Loucy (cell line): ENCODE results near the gene ZBTB20.

Source experiments
- H2AFZ ChIP-seq: fragments of 200-600 bp; sonication (generic); 2 replicates; pipeline ENCODE4 v1.6.0; 2016; ENCODE audit warnings: antibody characterized with exemption, mild to moderate bottlenecking, low read length, moderate library complexity
- H3F3A ChIP-seq: fragments of 200-600 bp; 2 replicates; pipeline ENCODE4 v1.6.0; 2016; ENCODE audit warnings: antibody characterized with exemption, low read depth, mild to moderate bottlenecking
- H3K27me3 ChIP-seq: fragments of 200-600 bp; sonication (generic); 2 replicates; pipeline ENCODE4 v1.6.1; 2014; ENCODE audit warnings: low read length, mild to moderate bottlenecking; ENCODE audit not compliant: insufficient read depth, poor library complexity, severe bottlenecking
- H3K36me3 ChIP-seq: fragments of 200-600 bp; sonication (generic); 2 replicates; pipeline ENCODE4 v1.6.1; 2016; ENCODE audit warnings: low read length; ENCODE audit not compliant: insufficient read depth
- H3K4me1 ChIP-seq: fragments of 200-600 bp; sonication (generic); 2 replicates; pipeline ENCODE4 v1.5.1; 2014; ENCODE audit warnings: low read length, mild to moderate bottlenecking; ENCODE audit not compliant: insufficient read depth, poor library complexity, severe bottlenecking
- H3K4me2 ChIP-seq: fragments of 200-600 bp; sonication (generic); 2 replicates; pipeline ENCODE4 v1.6.0; 2014; ENCODE audit warnings: antibody characterized with exemption, low read length, low read depth, mild to moderate bottlenecking; ENCODE audit not compliant: poor library complexity, severe bottlenecking
- H3K4me3 ChIP-seq: fragments of 200-600 bp; sonication (generic); 2 replicates; pipeline ENCODE4 v1.5.1; 2014; ENCODE audit warnings: low read length, mild to moderate bottlenecking, mixed read lengths; ENCODE audit not compliant: poor library complexity, severe bottlenecking
- H3K79me2 ChIP-seq: fragments of 200-600 bp; sonication (generic); 2 replicates; pipeline ENCODE4 v1.6.1; 2014; ENCODE audit warnings: low read length; ENCODE audit not compliant: insufficient read depth
- H3K9ac ChIP-seq: fragments of 200-600 bp; sonication (generic); 2 replicates; pipeline ENCODE4 v1.6.0; 2014; ENCODE audit warnings: mild to moderate bottlenecking, low read depth, low read length, moderate library complexity; ENCODE audit not compliant: poor library complexity, severe bottlenecking
- H3K9me2 ChIP-seq: fragments of 200-600 bp; sonication (generic); replicated peaks from 2 replicates; pipeline ENCODE4 v1.6.1; 2016; ENCODE audit warnings: low read depth, low read length, mixed read lengths
- H3K9me3 ChIP-seq: fragments of 200-600 bp; sonication (generic); 2 replicates; pipeline ENCODE4 v1.6.1; 2014; ENCODE audit warnings: mild to moderate bottlenecking, antibody characterized with exemption, low read length, low read depth; ENCODE audit not compliant: insufficient read depth
- H4K20me1 ChIP-seq: fragments of 200-600 bp; sonication (generic); 2 replicates; pipeline ENCODE4 v1.6.0; 2014; ENCODE audit warnings: antibody characterized with exemption, low read length, mild to moderate bottlenecking; ENCODE audit not compliant: insufficient read depth, poor library complexity, severe bottlenecking
- CTCF ChIP-seq: fragments of 200-600 bp; sonication (generic); conservative IDR thresholded peaks from 2 replicates; pipeline ENCODE4 v1.5.1; 2014; ENCODE audit warnings: mild to moderate bottlenecking, antibody characterized with exemption, low read length
- EZH2phosphoT487 ChIP-seq: fragments of 200-600 bp; IDR thresholded peaks from 2 replicates; pipeline ENCODE4 v1.6.1; 2018; ENCODE audit warnings: antibody characterized with exemption, mild to moderate bottlenecking, moderate library complexity, borderline replicate concordance

Gene ZBTB20

DNA sequence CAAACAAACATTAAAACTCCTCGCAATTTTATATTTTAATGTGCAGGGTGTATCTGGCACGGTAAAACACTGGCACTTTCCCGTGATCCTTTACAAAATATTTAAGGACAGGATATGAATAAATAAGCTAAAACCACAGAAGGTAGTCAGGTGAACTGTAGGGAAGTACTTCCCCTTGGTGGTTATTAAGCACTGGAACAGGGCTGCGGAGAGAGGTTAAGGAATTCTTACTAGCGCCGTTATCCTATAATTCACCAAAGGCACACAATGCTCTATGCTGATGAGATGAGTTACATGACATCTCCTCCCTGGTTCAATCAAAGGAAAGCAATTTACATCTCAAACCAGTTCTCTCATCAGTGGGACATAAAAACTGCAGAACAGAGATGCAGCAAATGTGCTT lies 289.8 kb downstream of the ZBTB20 start:
- no peaks in the 10 kb centered on the region for H3K79me2 ChIP-seq
- H3K4me1 ChIP-seq: peaks cover 78% of the 10 kb centered on the region
- H3K9me2 ChIP-seq: no peaks in the 10 kb centered on the region
- H4K20me1 ChIP-seq: no peaks in the 10 kb centered on the region
- TF ChIP-seq EZH2phosphoT487 (no peak), CTCF (no peak)
- 0 out of 2 replicates have a peak overlapping the region, but pooled peaks have one; percentile 35 for H2AFZ ChIP-seq
- no peaks in the 10 kb centered on the region for H3F3A ChIP-seq
- no peaks in the 10 kb centered on the region for H3K27me3 ChIP-seq
- H3K9me3 ChIP-seq: no peaks in the 10 kb centered on the region
- H3K36me3 ChIP-seq: no peaks in the 10 kb centered on the region; the same call in 1 of the 2 replicates
- no peak overlapping the region for H3K4me3 ChIP-seq
- H3K9ac ChIP-seq: no peak overlapping the region
- peak overlapping the region; percentile 2 for H3K4me2 ChIP-seq

- Histone ChIP-seq H3K36me3 (no peaks in the 10 kb centered on the region; the same call in 1 of the 2 replicates), H2AFZ (0 out of 2 replicates have a peak overlapping the region, but pooled peaks have one; percentile 35), H4K20me1 (no peaks in the 10 kb centered on the region), H3K9ac (no peak overlapping the region), H3K4me3 (no peak overlapping the region), H3F3A (no peaks in the 10 kb centered on the region), H3K4me1 (peaks cover 74% of the 10 kb centered on the region), H3K4me2 (peak overlapping the region; percentile 2), H3K27me3 (no peaks in the 10 kb centered on the region), H3K79me2 (no peaks in the 10 kb centered on the region), H3K9me3 (no peaks in the 10 kb centered on the region), H3K9me2 (no peaks in the 10 kb centered on the region)
- TF ChIP-seq CTCF: no peak
- TF ChIP-seq EZH2phosphoT487: no peak
These were observed 290.3 kb downstream of the ZBTB20 start for GRCh38 chr3:114856835-114857234.

DNA sequence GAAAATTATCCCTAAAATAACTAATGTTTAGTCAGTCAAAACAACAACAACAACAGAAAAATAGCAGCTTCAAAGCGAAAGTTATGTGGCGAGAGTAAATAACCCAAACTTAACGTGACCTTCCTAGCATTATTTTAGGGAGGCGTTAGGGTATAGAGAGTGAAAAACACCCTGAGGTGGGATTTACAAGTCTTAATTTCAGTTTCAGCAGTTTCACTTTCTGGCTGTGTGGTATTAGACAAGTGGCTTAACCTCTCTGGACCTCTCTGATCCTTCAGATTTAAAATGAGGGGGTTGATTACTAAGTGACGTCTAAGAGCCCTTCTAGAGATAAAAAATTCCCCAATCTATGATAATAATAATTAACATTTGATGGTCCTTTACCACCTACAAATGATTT lies 291.2 kb downstream of the ZBTB20 start:
- Histone ChIP-seq H3K9me2 (no peaks in the 10 kb centered on the region), H2AFZ (no peak overlapping the region), H3K4me1 (peaks cover 70% of the 10 kb centered on the region), H3F3A (no peaks in the 10 kb centered on the region), H3K9ac (no peak overlapping the region), H3K9me3 (no peaks in the 10 kb centered on the region), H3K36me3 (no peaks in the 10 kb centered on the region; the same call in 1 of the 2 replicates), H3K27me3 (no peaks in the 10 kb centered on the region), H3K79me2 (no peaks in the 10 kb centered on the region), H3K4me3 (no peak overlapping the region), H3K4me2 (no peak overlapping the region), H4K20me1 (no peaks in the 10 kb centered on the region)
- no peak for TF ChIP-seq CTCF
- no peak for TF ChIP-seq EZH2phosphoT487
